PFSK-1 (cell line): ENCODE measurements around the gene NELFCD.

Source experiments
- FOXP2 ChIP-seq: optimal IDR thresholded peaks from 2 replicates; pipeline ENCODE3; 2011; ENCODE audit warnings: borderline replicate concordance, control low read depth, inconsistent platforms; ENCODE audit not compliant: insufficient read depth; ENCODE audit errors: extremely low read length, extremely low read depth
- POLR2AphosphoS5 ChIP-seq: IDR thresholded peaks from 2 replicates; pipeline ENCODE4 v1.6.1; 2012; ENCODE audit warnings: low read depth, mild to moderate bottlenecking, control low read depth, low read length, moderate library complexity
- SIN3A ChIP-seq: IDR thresholded peaks from 2 replicates; pipeline ENCODE4 v1.6.1; 2012; ENCODE audit warnings: mild to moderate bottlenecking, low read length, moderate library complexity, borderline replicate concordance; ENCODE audit not compliant: insufficient read depth
- TAF1 ChIP-seq: IDR thresholded peaks from 2 replicates; pipeline ENCODE4 v1.6.1; 2012; ENCODE audit warnings: low read length, control low read depth, borderline replicate concordance; ENCODE audit not compliant: insufficient read depth
- TF ChIP-seq, protein P1 (sequence below), 2 experiments: IDR thresholded peaks; 2 replicates each; pipeline versions ENCODE4 v1.6.1 to v1.8.0; 2011 to 2012; ENCODE audit warnings: low read depth in 2 of 2, low read length in 2 of 2, control low read depth in 1 of 2, inconsistent platforms in 1 of 2, mild to moderate bottlenecking in 1 of 2, moderate library complexity in 1 of 2; ENCODE audit not compliant: insufficient read depth in 1 of 2

Gene NELFCD

DNA sequence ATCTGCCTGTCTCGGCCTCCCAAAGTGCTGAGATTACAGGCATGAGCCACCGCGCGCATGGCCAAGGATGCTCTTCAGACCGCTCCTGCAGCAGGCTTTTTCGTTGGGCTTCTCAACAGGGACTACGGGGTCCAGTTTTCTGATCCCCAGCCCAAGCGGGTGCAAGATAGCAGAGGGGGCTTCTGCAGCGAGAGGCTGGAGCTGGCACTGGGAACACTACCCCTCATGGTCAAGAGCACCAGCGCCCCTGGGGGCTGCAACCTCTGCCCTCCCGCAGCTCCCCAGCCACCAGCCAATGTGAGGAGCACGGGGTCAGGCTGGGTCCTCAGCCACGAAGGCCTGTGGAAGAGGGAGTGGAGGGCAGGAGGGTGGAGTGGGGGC lies 20.0 kb downstream of the NELFCD start:
- TF ChIP-seq, protein P1, sequence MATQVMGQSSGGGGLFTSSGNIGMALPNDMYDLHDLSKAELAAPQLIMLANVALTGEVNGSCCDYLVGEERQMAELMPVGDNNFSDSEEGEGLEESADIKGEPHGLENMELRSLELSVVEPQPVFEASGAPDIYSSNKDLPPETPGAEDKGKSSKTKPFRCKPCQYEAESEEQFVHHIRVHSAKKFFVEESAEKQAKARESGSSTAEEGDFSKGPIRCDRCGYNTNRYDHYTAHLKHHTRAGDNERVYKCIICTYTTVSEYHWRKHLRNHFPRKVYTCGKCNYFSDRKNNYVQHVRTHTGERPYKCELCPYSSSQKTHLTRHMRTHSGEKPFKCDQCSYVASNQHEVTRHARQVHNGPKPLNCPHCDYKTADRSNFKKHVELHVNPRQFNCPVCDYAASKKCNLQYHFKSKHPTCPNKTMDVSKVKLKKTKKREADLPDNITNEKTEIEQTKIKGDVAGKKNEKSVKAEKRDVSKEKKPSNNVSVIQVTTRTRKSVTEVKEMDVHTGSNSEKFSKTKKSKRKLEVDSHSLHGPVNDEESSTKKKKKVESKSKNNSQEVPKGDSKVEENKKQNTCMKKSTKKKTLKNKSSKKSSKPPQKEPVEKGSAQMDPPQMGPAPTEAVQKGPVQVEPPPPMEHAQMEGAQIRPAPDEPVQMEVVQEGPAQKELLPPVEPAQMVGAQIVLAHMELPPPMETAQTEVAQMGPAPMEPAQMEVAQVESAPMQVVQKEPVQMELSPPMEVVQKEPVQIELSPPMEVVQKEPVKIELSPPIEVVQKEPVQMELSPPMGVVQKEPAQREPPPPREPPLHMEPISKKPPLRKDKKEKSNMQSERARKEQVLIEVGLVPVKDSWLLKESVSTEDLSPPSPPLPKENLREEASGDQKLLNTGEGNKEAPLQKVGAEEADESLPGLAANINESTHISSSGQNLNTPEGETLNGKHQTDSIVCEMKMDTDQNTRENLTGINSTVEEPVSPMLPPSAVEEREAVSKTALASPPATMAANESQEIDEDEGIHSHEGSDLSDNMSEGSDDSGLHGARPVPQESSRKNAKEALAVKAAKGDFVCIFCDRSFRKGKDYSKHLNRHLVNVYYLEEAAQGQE (IDR thresholded peaks at IDR 0.05; ENCODE audit: insufficient read depth in 1 of 2, low read depth in 2 of 2, low read length in 2 of 2) = no peak
- no peak for TF ChIP-seq POLR2AphosphoS5
- no peak for TF ChIP-seq SIN3A
- TF ChIP-seq FOXP2 = no peak
- no peak for TF ChIP-seq TAF1

DNA sequence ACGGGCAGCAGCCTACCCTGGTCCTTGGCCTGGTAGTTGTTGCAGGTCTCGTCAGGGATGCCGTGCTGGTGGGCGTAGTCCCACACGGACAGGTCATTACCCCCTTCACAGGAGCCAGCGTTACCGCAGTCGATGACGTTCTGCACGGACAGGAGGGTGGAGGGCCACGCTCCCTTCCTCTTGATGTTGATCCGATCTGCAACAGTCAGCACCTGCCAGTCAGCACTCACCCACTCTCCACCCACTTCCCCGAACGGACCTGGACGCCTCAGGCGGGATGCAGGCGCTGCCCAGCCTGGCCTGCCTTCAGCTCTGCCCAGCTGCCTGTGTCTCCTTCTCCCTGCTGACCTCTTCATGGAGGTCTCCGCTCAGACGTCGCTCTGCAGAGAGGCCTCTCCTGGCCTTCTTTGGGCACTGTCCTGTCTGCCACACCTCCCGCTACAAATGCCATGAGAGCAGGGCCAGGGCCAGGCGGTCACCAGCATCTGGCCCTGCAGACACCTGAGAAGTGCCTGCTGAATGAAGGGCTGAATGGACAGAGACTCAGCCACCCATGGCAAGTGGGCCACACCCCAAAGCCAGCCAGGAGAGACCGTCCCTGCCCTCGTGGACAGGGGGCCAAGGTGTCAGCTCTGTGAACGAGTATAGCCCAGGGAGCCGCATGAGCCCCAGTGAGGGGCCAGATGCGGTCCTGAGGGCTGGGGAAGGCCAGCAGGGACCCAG lies 20.6 kb downstream of the NELFCD start:
- no peak for TF ChIP-seq TAF1
- TF ChIP-seq POLR2AphosphoS5 = no peak
- no peak for TF ChIP-seq FOXP2
- TF ChIP-seq SIN3A = no peak
- TF ChIP-seq, protein P1 (IDR thresholded peaks at IDR 0.05; ENCODE audit: insufficient read depth in 1 of 2, low read depth in 2 of 2, low read length in 2 of 2) = no peak

DNA sequence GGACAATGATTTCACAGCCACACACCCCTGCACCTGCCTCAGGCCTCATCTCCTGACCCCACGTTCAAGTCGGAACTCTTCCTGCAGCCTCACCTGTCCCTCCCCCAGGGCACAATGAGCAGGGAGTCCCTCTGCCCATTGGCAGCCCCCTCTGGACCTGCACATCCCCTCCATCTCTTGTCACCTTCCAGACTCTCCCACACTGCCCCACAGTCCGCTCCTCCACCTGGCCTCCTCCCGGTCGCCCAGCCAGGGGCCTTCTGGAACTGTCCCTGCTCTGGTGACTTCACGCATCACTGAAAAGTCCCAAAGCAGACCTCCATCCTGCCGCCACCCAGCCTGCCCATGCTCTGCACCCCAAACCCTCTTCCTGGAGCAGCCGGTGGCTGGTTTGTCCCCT lies 21.3 kb downstream of the NELFCD start:
- TF ChIP-seq TAF1 (no peak), FOXP2 (no peak), POLR2AphosphoS5 (no peak), SIN3A (no peak)
- TF ChIP-seq, protein P1 (IDR thresholded peaks at IDR 0.05; ENCODE audit: insufficient read depth in 1 of 2, low read depth in 2 of 2, low read length in 2 of 2) = no peak

DNA sequence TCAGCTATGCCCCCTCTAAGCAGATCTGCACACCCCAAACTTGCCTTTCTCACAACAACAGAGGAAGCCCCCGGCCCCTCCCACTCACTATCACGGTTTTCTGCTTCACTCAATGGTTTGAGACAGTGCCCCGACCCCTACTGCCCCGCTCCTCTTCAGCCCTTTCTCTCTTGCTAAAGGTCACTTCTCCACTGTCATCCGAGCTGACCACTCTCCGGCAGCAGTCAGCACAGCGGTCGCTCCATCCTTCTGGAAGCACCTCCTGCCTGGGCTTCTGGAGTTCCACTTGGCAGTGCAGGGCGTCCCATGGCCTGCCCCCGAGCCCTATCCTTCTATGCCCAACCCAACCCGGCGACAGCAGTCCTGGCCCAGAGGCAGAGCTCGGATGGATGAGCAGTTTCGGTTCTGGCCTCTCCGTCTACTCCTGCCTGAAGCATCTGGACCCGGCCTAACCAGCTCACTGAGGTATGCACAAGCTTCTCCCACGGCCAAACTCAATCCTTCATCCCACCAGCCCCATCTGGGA lies 21.9 kb downstream of the NELFCD start:
- TF ChIP-seq, protein P1 (IDR thresholded peaks at IDR 0.05; ENCODE audit: insufficient read depth in 1 of 2, low read depth in 2 of 2, low read length in 2 of 2) = no peak
- TF ChIP-seq TAF1 (no peak), POLR2AphosphoS5 (no peak), SIN3A (no peak), FOXP2 (no peak)

DNA sequence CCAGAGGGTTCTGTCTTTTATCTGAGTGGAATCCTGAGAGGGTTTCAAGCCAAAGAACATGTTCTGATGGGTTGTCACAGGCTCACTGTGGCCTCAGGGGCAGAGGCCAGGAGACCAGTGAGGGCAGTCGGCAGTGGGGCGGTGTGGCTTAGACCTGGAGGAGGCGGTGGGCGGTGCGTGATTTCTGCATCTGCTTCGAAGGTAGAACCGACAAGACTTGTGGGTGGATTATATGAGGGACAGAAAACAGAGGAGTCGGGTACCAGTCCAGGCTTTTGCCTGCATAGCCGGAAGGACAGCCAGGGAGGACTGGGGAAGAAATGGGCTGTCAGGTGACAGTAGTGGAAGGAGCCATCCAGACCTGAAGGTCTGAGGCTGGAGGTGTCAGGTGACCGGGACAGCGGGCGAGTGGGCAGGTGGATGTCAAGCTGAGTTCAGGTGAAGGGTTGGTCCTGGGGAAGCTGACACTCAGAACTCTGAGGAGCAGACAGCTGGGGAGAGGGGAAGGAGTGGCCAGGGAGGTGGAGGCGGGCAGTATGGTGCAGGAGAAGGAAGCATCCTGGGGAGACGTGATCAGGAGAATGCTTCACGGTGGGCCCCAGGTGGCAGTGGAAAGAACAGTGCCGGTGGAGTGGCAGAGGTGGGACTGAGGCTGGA lies 22.9 kb downstream of the NELFCD start:
- TF ChIP-seq POLR2AphosphoS5 (no peak), TAF1 (no peak), FOXP2 (no peak), SIN3A (no peak)
- TF ChIP-seq, protein P1 (IDR thresholded peaks at IDR 0.05; ENCODE audit: insufficient read depth in 1 of 2, low read depth in 2 of 2, low read length in 2 of 2) = no peak
